ENCODE results near the gene DVL2. TPM values are rescaled to one million over a fixed set of nuclear protein-coding genes. Genes with fewer than 3 reads are reported as not detected.
A peak's percentile ranks its signal among the peaks of the same experiment; 100 is the strongest.

DVL2 gene
- total RNA-seq, 1 experiment from 2014 or later = 82.9 TPM

GRCh38 chr17:7191571-7192270 is 42.6 kb downstream of the DVL2 start:
- H3K56ac ChIP-seq (ENCODE audit: insufficient read length, low read depth, low read length) = no peak overlapping the region

More at GRCh38 chr17:7191571-7192270, 42.6 kb downstream of the DVL2 start:
- no peak overlapping the region for H2AFZ ChIP-seq (ENCODE audit: low read length)
- WGBS (ENCODE audit: extremely low coverage, insufficient read length, low lambda C conversion rate) = no CpG with 5 or more reads among the region's 26 CpGs
- H2BK15ac ChIP-seq (ENCODE audit: low read depth, low read length) = no peak overlapping the region
- no peak overlapping the region for H3T11ph ChIP-seq (ENCODE audit: low read length)
- H3K9ac ChIP-seq (ENCODE audit: extremely low read depth, insufficient read length, low read length) = no peak overlapping the region
- no peak overlapping the region for H4K8ac ChIP-seq (replicated peaks; ENCODE audit: insufficient read length, low read depth, low read length)
- no peak overlapping the region for H3K18ac ChIP-seq (ENCODE audit: insufficient read length, low read depth, low read length)
- no peaks in the 10 kb centered on the region for H3K79me1 ChIP-seq (ENCODE audit: insufficient read depth, low read depth, low read length, poor library complexity, severe bottlenecking)
- no peak overlapping the region for H4K5ac ChIP-seq (ENCODE audit: insufficient read length, low read depth, low read length)
- no peaks in the 10 kb centered on the region for H4K20me1 ChIP-seq (ENCODE audit: control insufficient read depth, insufficient read depth, insufficient read length)
- no peak overlapping the region for H3K14ac ChIP-seq (ENCODE audit: insufficient read depth, low read length)
- Mint-ChIP-seq H3K4me1 (peaks cover under 1 to 6% of the 10 kb centered on the region in 2 experiments; a peak in 1 of 4 replicates), H3K4me3 (peak overlapping the region in 1 of 2 experiments; percentile 53; a peak in 2 of 5 replicates), H3K9me3 (no peaks in the 10 kb centered on the region), H3K36me3 (ENCODE audit: insufficient read depth in 1 of 3, low read depth in 3 of 3) (peaks cover 38 to 66% (median 53%) of the 10 kb centered on the region in 3 experiments), H3K27me3 (ENCODE audit: low read depth) (no peaks in the 10 kb centered on the region), H3K27ac (peak overlapping the region in 2 of 3 experiments; percentile 73 to 89; a peak in 4 of 7 replicates)
- no peak overlapping the region for H2BK12ac ChIP-seq (ENCODE audit: insufficient read length, low read depth, low read length)
- no peaks in the 10 kb centered on the region for H3K27me3 ChIP-seq (ENCODE audit: insufficient read depth, low read length)
- no peak overlapping the region for H4K91ac ChIP-seq (ENCODE audit: insufficient read length, low read depth, low read length)
- H3K4me1 ChIP-seq (ENCODE audit: insufficient read depth, low read length) = no peaks in the 10 kb centered on the region
- H3K23me2 ChIP-seq (ENCODE audit: insufficient read length, low read depth, low read length, poor library complexity, severe bottlenecking) = no peaks in the 10 kb centered on the region
- H3K9me3 ChIP-seq (ENCODE audit: control insufficient read depth, low read depth, low read length) = no peaks in the 10 kb centered on the region
- no peak overlapping the region for H3K4me2 ChIP-seq (ENCODE audit: insufficient read depth, insufficient read length, low read length)
- H2BK20ac ChIP-seq (ENCODE audit: low read depth, low read length, poor library complexity, severe bottlenecking) = no peak overlapping the region
- DNase-seq = peak; percentile 94
- no peaks in the 10 kb centered on the region for H3K79me2 ChIP-seq (ENCODE audit: insufficient read depth, low read length)
- no peak overlapping the region for H2BK5ac ChIP-seq (ENCODE audit: insufficient read length, low read length)
- no peak overlapping the region for H2BK120ac ChIP-seq (ENCODE audit: low read depth, low read length, poor library complexity, severe bottlenecking)
- no peak overlapping the region for H3K27ac ChIP-seq (ENCODE audit: insufficient read length, low read depth, low read length)
- TF ChIP-seq, protein P1, sequence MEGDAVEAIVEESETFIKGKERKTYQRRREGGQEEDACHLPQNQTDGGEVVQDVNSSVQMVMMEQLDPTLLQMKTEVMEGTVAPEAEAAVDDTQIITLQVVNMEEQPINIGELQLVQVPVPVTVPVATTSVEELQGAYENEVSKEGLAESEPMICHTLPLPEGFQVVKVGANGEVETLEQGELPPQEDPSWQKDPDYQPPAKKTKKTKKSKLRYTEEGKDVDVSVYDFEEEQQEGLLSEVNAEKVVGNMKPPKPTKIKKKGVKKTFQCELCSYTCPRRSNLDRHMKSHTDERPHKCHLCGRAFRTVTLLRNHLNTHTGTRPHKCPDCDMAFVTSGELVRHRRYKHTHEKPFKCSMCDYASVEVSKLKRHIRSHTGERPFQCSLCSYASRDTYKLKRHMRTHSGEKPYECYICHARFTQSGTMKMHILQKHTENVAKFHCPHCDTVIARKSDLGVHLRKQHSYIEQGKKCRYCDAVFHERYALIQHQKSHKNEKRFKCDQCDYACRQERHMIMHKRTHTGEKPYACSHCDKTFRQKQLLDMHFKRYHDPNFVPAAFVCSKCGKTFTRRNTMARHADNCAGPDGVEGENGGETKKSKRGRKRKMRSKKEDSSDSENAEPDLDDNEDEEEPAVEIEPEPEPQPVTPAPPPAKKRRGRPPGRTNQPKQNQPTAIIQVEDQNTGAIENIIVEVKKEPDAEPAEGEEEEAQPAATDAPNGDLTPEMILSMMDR (conservative IDR thresholded peaks at IDR 0.05) = no peak
- no peak overlapping the region for H3K23ac ChIP-seq (ENCODE audit: insufficient read length, low read depth, low read length)
- H3K4ac ChIP-seq (ENCODE audit: low read depth, low read length) = no peak overlapping the region
- H2AK5ac ChIP-seq (ENCODE audit: insufficient read length, low read length) = no peak overlapping the region

Measured in H9 (cell line).